Measurements from ENCODE around the gene GIMAP8. TPM values are rescaled to one million over a fixed set of nuclear protein-coding genes. Genes with fewer than 3 reads are reported as not detected.

The GIMAP8 gene
- total and polyA plus RNA-seq, 2 of the 8 experiments (the other 6 are each of a cell fraction or from before 2014, with no cell fraction given), result not detected

- H3K79me2 ChIP-seq (ENCODE audit: control insufficient read depth in 1 of 2, insufficient read depth in 2 of 2, low read length in 2 of 2), result peaks cover 0 to 8% of the 10 kb centered on the region in 2 experiments; a peak in 2 of 4 replicates
- peaks cover 2% of the 10 kb centered on the region; the same call in 1 of the 2 replicates for H3K23me2 ChIP-seq (ENCODE audit: low read depth, low read length)
- 62% methylated on average over 15 of the region's 15 CpGs; no CpG with 5 or more reads in 1 of the 2 experiments for WGBS, 2 experiments (ENCODE audit: extremely low coverage in 1 of 2, insufficient coverage in 1 of 2, insufficient read length in 1 of 2, insufficient replicate concordance in 2 of 2, low coverage in 1 of 2, low lambda C conversion rate in 2 of 2, missing lambda C conversion rate in 1 of 2)
- no peak for DNase-seq (ENCODE audit: low read depth in 1 of 2, low spot score in 2 of 2)
- CTCF ChIA-PET (ENCODE audit: partially characterized antibody), result interaction anchor here (0.6 to 3.8 kb wide), 13 partner anchors 9 to 48 kb away, joined by 3 to 31 read pairs (median 5); no protein-coding TSS in a partner anchor
- peak overlapping the region; percentile 100 for H2BK20ac ChIP-seq (ENCODE audit: low read length)
- H3K4ac ChIP-seq (replicated peaks; ENCODE audit: insufficient read length, low read depth, low read length), result peak overlapping the region; percentile 61
- no peak overlapping the region for H3K14ac ChIP-seq (ENCODE audit: insufficient read length)
- TF ChIP-seq POLR2AphosphoS5 (IDR thresholded peaks at IDR 0.05; ENCODE audit: low read depth, low read length) (peak; percentile 23), SP1 (IDR thresholded peaks at IDR 0.05; ENCODE audit: low read depth, low read length) (0 out of 2 replicates have a peak, but pooled peaks have one; percentile 14), SRF (IDR thresholded peaks at IDR 0.05; ENCODE audit: low read depth, low read length) (no peak)
- H3K23ac ChIP-seq (ENCODE audit: insufficient read length), result no peak overlapping the region
- H2BK120ac ChIP-seq (replicated peaks; ENCODE audit: low read depth, low read length), result peak overlapping the region; percentile 98
- H3K9me3 ChIP-seq (ENCODE audit: insufficient read depth in 2 of 2, low read depth in 1 of 2, low read length in 1 of 2), result no peaks in the 10 kb centered on the region
- H2BK5ac ChIP-seq (ENCODE audit: low read depth, low read length), result peak overlapping the region; percentile 97
- peaks cover 6 to 29% (median 14%) of the 10 kb centered on the region in 4 experiments; a peak in 6 of 8 replicates for H3K36me3 ChIP-seq (ENCODE audit: control insufficient read depth in 2 of 4, insufficient read depth in 4 of 4, low read length in 3 of 4)
- peak overlapping the region in 1 of 4 experiments; percentile 19; a peak in 1 of 8 replicates for H3K4me3 ChIP-seq (ENCODE audit: extremely low read depth in 1 of 4, insufficient read depth in 2 of 4, low read depth in 3 of 4, low read length in 4 of 4)
- peaks cover 32 to 56% (median 47%) of the 10 kb centered on the region in 4 experiments for H3K4me1 ChIP-seq (replicated peaks in 1 of 4; ENCODE audit: control insufficient read depth in 3 of 4, insufficient read depth in 4 of 4, low read length in 3 of 4)
- H3K79me1 ChIP-seq (ENCODE audit: low read depth, low read length), result no peaks in the 10 kb centered on the region; the same call in 1 of the 2 replicates
- POLR2A ChIA-PET (ENCODE audit: partially characterized antibody), result interaction anchor here (1.2 to 14.9 kb wide), 16 partner anchors 3 to 74 kb away, joined by 4 to 230 read pairs (median 10); partner anchors contain the start of genes RARRES2 and REPIN1
- H4K20me1 ChIP-seq (replicated peaks in 1 of 2; ENCODE audit: control insufficient read depth in 1 of 2, insufficient read depth in 2 of 2, low read length in 2 of 2), result no peaks in the 10 kb centered on the region
- H3K4me2 ChIP-seq (ENCODE audit: insufficient read depth in 1 of 2, low read depth in 2 of 2, low read length in 2 of 2), result peak overlapping the region; percentile 7 to 46; a peak in 3 of 4 replicates
- no peak for FAIRE-seq
- peak overlapping the region; percentile 82 for H3K56ac ChIP-seq (replicated peaks; ENCODE audit: insufficient read length, low read depth, low read length)
- peak overlapping the region; percentile 93 for H4K5ac ChIP-seq (ENCODE audit: insufficient read length, low read depth, low read length)
- no peak overlapping the region for H2AFZ ChIP-seq (ENCODE audit: low read length)
- peak overlapping the region in 2 of 4 experiments; percentile 56 to 57; a peak in 5 of 7 replicates for H3K9ac ChIP-seq (replicated peaks in 1 of 4; ENCODE audit: extremely low read depth in 1 of 4, low read depth in 3 of 4, low read length in 3 of 4)
- H3K27me3 ChIP-seq (replicated peaks in 1 of 4; ENCODE audit: control insufficient read depth in 3 of 4, extremely low read depth in 1 of 4, insufficient read depth in 3 of 4, low read length in 3 of 4), result no peaks in the 10 kb centered on the region
- H2BK15ac ChIP-seq (ENCODE audit: low read length), result 0 out of 2 replicates have a peak overlapping the region, but pooled peaks have one; percentile 53
- H4K8ac ChIP-seq (ENCODE audit: extremely low read depth, insufficient read depth, low read length), result peak overlapping the region; percentile 72; the same call in 1 of the 2 replicates
- H3K27ac ChIP-seq (ENCODE audit: low read depth, low read length), result peak overlapping the region; percentile 90
- H3K18ac ChIP-seq (ENCODE audit: extremely low read depth, low read length), result peak overlapping the region; percentile 89
- H4K91ac ChIP-seq (replicated peaks; ENCODE audit: insufficient read length, low read length), result peak overlapping the region; percentile 98
- H2AK5ac ChIP-seq (ENCODE audit: low read depth, low read length), result peak overlapping the region; percentile 84
- peak overlapping the region; percentile 97 for H2BK12ac ChIP-seq (ENCODE audit: low read depth, low read length)
These were observed 49.5 kb upstream of the GIMAP8 start for GRCh38 chr7:150400788-150401423.

Data from H1 (cell line).